Right cardiac atrium (tissue), 5 donors: ENCODE data around the gene AP1G1. TPM values are rescaled to one million over a fixed set of nuclear protein-coding genes. Genes with fewer than 3 reads are reported as not detected.

Experiments
- ATAC-seq, 2 donors: fragments of 200-7000 bp; cut with Tn5 transposase; one replicate each; pipeline versions ENCODE4 v1.8.0 to v1.9.1; 2020; ENCODE audit warnings: moderate library complexity in 2 of 2, mild to moderate bottlenecking in 1 of 2
- DNase-seq, 3 donors: peaks; one replicate each; pipeline ENCODE4 v3.0.0-alpha.2; 2020
- H3K27ac ChIP-seq: one replicate; pipeline ENCODE4 v1.5.1; 2013; ENCODE audit warnings: mild to moderate bottlenecking, low read length, control low read depth, moderate library complexity
- H3K27me3 ChIP-seq: one replicate; pipeline ENCODE4 v1.6.1; 2013; ENCODE audit not compliant: control insufficient read depth, insufficient read depth
- H3K4me1 ChIP-seq: one replicate; pipeline ENCODE4 v1.6.1; 2013; ENCODE audit warnings: low read length; ENCODE audit not compliant: control insufficient read depth, insufficient read depth
- H3K4me3 ChIP-seq: one replicate; pipeline ENCODE4 v1.5.1; 2013; ENCODE audit warnings: low read length, control low read depth
- H3K9me3 ChIP-seq: one replicate; pipeline ENCODE4 v1.6.1; 2013; ENCODE audit warnings: low read length; ENCODE audit not compliant: control insufficient read depth
- WGBS: extraction: QIAGEN DNeasy Blood & Tissue Kit; methylation state at CpG from one replicate; pipeline ENCODE4 v1.1.7; 2013; 5-methylcytosine and 5-hydroxymethylcytosine counted together
- intact Hi-C, 4 donors: fragments of 100-400 bp; cut with DNase I; formaldehyde crosslinking; loops; one replicate each; pipeline versions ENCODE4 v1.11.0 to v1.14.0; 2022 to 2023
- polyA plus RNA-seq: library from polyadenylated mRNA; stranded (reverse); fragments of 200-250 nt; gene quantifications from one replicate; pipeline ENCODE4 v1.2.3, GENCODE V29; 2013
- total RNA-seq, 4 donors: library from RNA; stranded (reverse); fragmentation: NEBNext Ultra II Directional; extraction: Animal tissue kit (Norgen Biotek cat#: 25700); gene quantifications; one replicate each; pipeline ENCODE4 v1.2.1, GENCODE V29; 2021
- donor health status: healthy with polysubstance abuse.
- donor health status: DM: no; HTN: yes; CAD: no.
- donor health status: DM: no; HTN: no; CAD: no.
- donor health status: DM: no; HTN: yes; CAD: no; lungs with severe emphysema.
- donor health status: DM: yes; HTN: yes; CAD: no.

AP1G1 gene
- total and polyA plus RNA-seq, 5 donors: 11.2 to 47.8 (median 37.7) TPM

DNA sequence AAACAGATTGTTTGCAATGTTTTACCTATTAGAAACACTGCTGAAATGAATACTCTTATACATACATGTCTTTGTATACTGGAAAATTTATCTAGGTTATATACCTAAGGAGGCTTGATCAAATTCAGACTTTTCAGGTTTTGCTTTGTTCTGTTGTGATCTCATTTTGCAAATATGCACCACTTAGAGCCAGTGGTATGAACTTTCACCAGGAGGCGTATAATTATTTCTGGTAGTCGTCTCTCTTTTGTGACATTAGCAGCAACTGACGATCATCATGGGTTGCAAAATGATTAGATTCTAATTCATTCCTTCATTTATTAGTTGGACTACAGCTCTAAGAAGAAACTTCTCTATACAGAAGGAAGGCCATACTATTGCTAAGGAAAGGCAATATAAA lies 26.9 kb downstream of the AP1G1 start:
- intact Hi-C loops: no loop called here
- peaks cover 4% of the 10 kb centered on the region for H3K4me1 ChIP-seq
- DNase-seq (no peak), ATAC-seq (no peak)
- whole genome bisulfite sequencing: 31% methylated on average over 3 of the region's 3 CpGs
- H3K4me3 ChIP-seq: no peak overlapping the region
- no peaks in the 10 kb centered on the region for H3K9me3 ChIP-seq
- no peak overlapping the region for H3K27ac ChIP-seq
- no peaks in the 10 kb centered on the region for H3K27me3 ChIP-seq

DNA sequence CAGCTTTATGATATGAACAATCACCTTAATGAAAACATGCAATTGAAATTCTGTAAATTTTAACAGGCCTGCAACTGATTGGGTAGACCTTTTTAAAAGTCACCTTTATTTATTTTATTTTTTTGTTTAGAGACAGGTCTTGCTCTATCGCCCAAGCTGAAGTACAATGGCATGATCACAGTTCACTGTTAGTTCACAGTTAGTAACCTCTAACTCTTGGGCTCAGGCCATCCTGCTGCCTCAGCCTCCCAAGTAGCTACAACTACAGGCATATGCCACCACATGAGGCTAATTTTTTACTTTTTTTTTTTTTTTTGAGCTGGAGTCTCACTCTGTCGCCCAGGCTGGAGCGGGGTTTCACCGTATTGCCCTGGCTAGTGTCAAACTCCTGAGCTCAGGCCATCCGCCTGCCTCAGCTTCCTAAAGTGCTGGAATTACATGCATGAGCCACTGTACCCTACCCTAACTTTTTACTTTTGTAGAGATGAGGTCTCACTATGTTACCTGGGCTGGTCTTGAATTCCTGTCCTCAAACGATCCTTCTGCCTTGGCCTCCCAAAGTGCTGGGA lies 28.0 kb downstream of the AP1G1 start:
- no peak for ATAC-seq
- 96% methylated on average over 6 of the region's 6 CpGs for WGBS
- peaks cover 4% of the 10 kb centered on the region for H3K4me1 ChIP-seq

DNA sequence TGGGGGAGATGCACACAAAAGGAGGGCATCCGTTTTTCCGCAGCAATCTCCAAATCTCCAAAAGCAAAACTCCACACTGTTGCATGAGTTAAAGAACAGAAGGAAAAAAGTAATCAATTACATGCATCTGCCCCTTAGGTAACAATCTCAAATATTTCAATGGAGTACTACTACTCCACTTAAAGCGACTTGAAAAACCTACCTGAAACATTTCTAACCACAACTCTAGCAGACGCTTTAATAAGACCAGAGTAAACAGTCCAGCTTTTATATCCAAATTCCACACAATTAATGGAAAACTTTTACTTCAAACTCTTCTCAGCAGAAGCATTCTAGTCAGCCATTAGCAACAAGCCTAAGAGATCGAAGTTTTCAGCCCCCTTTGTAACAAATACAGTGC lies 29.9 kb downstream of the AP1G1 start:
- intact Hi-C loops: no loop called here
- WGBS: 85% methylated on average over 5 of the region's 5 CpGs
- no peaks in the 10 kb centered on the region for H3K27me3 ChIP-seq
- ATAC-seq: no peak
- H3K9me3 ChIP-seq: no peaks in the 10 kb centered on the region
- no peak for DNase-seq
- H3K4me3 ChIP-seq: no peak overlapping the region
- no peak overlapping the region for H3K27ac ChIP-seq
- H3K4me1 ChIP-seq: peaks cover 4% of the 10 kb centered on the region

More for the DNA sequence above, 28.0 kb downstream of the AP1G1 start:
- DNase-seq: no peak
- Histone ChIP-seq H3K27ac (no peak overlapping the region), H3K9me3 (no peaks in the 10 kb centered on the region), H3K27me3 (no peaks in the 10 kb centered on the region), H3K4me3 (no peak overlapping the region)
- intact Hi-C loops: no loop called here

DNA sequence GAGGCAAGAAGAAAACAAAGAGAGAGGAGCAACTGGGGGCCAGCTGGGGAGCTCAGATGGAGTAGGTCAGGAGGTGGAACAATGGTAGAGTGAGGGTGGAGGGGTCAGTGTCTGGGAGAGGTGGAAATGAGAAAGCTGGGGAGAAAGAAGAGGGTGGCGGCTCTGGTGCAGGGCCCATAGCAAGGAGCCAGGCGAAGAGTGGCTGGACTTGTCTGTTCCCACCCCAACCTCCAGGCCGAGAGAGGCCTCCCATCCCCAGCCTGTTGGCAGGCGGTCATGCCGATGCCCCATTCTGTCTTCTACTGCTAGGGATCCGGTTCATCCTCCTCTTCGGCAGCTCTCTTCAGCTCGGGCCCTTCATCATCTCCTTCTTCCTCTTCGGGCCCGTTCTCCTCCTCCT lies 31.3 kb downstream of the AP1G1 start:
- H3K27me3 ChIP-seq: no peaks in the 10 kb centered on the region
- peaks cover 4% of the 10 kb centered on the region for H3K4me1 ChIP-seq
- intact Hi-C loops: no loop called here
- peak; percentile 21 to 47 for ATAC-seq
- WGBS: 96% methylated on average over 10 of the region's 10 CpGs
- no peak overlapping the region for H3K4me3 ChIP-seq
- H3K9me3 ChIP-seq: no peaks in the 10 kb centered on the region
- DNase-seq: no peak
- no peak overlapping the region for H3K27ac ChIP-seq

DNA sequence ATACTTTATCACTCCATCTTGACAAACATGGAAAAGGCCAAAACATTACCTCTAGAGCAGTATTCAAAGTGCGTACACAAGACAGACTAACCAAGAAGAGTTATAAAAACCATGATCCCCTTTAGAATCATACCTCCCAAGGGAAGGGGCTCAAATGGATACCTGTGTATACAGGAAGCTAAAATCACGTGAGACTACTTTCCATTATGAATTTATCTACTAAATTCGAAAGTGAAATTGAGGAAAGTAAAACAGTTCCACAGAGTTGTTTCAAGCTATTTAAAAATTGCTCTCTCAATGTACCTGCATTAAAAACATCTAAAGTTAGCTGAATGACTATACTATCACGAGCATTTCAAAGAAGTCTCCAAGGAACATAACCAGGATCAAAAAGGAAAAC lies 32.7 kb downstream of the AP1G1 start:
- whole genome bisulfite sequencing: 88% methylated on average over 4 of the region's 4 CpGs
- no peaks in the 10 kb centered on the region for H3K9me3 ChIP-seq
- ATAC-seq: no peak
- no peak overlapping the region for H3K4me3 ChIP-seq
- no peak overlapping the region for H3K27ac ChIP-seq
- H3K4me1 ChIP-seq: peaks cover 3% of the 10 kb centered on the region
- no peaks in the 10 kb centered on the region for H3K27me3 ChIP-seq
- intact Hi-C loops: no loop called here
- no peak for DNase-seq

DNA sequence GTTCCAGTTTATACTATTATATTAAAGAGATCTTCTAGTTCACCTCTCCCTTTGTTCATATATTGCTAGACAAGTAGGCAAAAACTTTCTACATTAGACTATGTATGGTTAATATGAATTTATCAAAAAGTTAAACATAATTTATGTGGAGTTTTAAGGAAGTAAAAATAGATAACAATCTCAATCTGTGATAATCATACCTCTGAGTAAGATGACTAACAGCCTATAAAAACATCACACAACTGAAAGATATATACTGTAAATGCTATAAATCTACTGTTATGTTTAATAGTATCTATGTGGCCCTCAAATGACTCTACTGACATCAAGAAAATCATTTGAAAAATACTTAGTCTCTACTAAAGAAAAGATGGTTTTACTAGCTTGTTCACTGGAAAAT lies 37.1 kb downstream of the AP1G1 start:
- DNase-seq (no peak), ATAC-seq (no peak)
- H3K4me1 ChIP-seq: no peaks in the 10 kb centered on the region
- no peaks in the 10 kb centered on the region for H3K9me3 ChIP-seq
- intact Hi-C loops: no loop called here
- H3K27me3 ChIP-seq: no peaks in the 10 kb centered on the region
- H3K4me3 ChIP-seq: no peak overlapping the region
- no peak overlapping the region for H3K27ac ChIP-seq

DNA sequence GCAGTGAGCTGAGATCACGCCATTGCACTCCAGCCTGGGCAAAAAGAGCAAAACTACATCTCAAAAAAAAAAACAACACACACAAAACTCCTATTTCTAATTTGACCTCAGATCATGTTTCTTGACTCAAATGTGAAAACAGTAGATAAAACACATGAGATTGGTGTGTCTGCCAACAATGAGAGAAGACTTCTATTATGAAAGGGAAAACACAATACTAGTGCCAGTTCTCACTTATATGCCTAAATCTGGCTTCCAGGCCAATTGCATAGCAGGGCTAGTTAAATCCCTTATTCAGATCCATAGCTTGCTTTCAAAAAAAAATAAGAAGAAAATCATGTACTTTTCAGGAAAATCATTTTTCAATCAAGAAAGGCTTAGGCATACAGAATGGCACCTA lies 39.4 kb downstream of the AP1G1 start:
- no peak overlapping the region for H3K4me3 ChIP-seq
- 92% methylated on average over 1 of the region's 1 CpG for WGBS
- no peaks in the 10 kb centered on the region for H3K27me3 ChIP-seq
- H3K4me1 ChIP-seq: no peaks in the 10 kb centered on the region
- ATAC-seq (no peak), DNase-seq (no peak)
- no peak overlapping the region for H3K27ac ChIP-seq
- no peaks in the 10 kb centered on the region for H3K9me3 ChIP-seq
- intact Hi-C loops: no loop called here

DNA sequence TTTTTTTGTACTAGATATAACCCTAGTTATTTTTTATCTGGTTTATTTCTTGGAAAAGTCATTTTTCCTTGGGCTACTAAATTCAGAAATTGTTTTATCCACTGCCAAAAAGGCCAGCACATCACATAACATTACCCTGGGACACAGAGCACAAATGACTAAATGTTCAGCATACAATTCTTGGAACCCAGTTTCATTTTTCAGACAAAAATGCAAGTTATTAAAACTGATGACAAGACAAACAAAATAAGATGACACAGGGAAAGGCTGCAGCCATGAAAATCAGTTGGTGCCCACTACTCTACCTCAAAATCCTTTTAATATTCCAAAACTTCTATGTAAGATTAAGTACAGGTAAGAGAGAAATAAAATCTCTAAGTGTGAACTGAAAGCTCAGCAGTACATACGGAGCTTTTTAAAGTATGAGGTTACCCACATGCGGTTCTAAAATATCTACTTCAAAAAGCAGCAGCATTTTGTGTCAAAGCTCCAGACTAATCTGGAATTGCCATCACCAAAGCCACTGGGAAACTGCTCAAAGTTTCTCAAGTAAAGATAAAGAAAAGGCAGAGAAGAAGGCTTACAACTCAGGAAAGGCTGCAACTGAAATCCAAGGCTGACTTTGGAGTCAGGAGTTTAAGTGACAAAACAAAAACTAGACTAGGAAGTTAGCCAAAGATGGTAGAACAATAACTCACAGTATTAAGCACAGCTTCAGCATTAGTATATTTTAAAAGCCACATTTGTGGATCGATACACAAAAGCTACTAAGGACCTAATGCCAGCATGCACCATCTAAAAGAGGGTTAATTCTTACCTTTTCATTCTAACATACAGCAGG lies 41.4 kb downstream of the AP1G1 start:
- intact Hi-C loops: no loop called here
- 76% methylated on average over 3 of the region's 3 CpGs for WGBS
- ATAC-seq (no peak), DNase-seq (no peak)
- no peak overlapping the region for H3K27ac ChIP-seq
- H3K4me1 ChIP-seq: no peaks in the 10 kb centered on the region
- no peaks in the 10 kb centered on the region for H3K27me3 ChIP-seq
- H3K4me3 ChIP-seq: no peak overlapping the region
- H3K9me3 ChIP-seq: no peaks in the 10 kb centered on the region

DNA sequence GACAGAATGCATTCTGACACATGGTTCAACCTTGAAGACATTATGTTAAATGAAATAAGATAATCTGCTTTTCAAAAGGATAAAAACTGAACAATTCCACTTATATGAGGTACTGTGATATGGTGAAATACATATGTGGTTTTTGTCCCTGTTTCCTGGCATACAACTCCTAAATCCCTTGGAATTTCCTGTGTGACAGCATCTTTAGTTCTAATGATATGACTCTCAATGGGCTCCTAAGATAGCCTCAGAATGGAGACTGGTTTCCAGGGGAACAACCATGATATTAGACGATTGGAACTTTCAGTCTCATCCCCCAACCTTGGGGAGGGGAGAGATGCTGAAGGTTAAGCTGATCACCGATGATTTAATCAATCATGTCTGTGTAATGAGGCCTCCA lies 46.4 kb downstream of the AP1G1 start:
- H3K9me3 ChIP-seq: no peaks in the 10 kb centered on the region
- no peak for ATAC-seq
- DNase-seq: no peak
- no peaks in the 10 kb centered on the region for H3K4me1 ChIP-seq
- no peak overlapping the region for H3K27ac ChIP-seq
- WGBS: 64% methylated on average over 2 of the region's 2 CpGs
- intact Hi-C loops: no loop called here
- no peak overlapping the region for H3K4me3 ChIP-seq
- no peaks in the 10 kb centered on the region for H3K27me3 ChIP-seq

DNA sequence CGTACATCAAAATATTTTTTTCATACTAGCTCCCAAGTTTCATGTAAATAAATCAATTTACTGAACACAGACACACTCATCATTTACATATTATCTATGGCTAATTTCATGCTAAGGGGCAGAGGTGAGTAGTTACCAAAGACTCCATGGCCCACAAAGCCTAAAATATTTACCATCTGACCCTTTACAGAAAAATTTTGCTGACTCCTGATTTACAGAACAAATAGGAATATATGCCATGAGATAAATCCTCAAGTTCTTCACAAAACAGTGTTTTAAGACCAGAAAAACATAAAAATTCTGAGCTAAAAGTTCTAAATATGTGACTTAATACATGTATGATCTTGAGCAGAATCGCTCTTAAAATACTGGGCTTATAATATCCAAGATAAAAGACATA lies 47.5 kb downstream of the AP1G1 start:
- no peaks in the 10 kb centered on the region for H3K9me3 ChIP-seq
- 98% methylated on average over 2 of the region's 2 CpGs for WGBS
- H3K4me3 ChIP-seq: no peak overlapping the region
- intact Hi-C loops: no loop called here
- no peaks in the 10 kb centered on the region for H3K4me1 ChIP-seq
- ATAC-seq: no peak
- DNase-seq: no peak
- H3K27me3 ChIP-seq: no peaks in the 10 kb centered on the region
- H3K27ac ChIP-seq: no peak overlapping the region

DNA sequence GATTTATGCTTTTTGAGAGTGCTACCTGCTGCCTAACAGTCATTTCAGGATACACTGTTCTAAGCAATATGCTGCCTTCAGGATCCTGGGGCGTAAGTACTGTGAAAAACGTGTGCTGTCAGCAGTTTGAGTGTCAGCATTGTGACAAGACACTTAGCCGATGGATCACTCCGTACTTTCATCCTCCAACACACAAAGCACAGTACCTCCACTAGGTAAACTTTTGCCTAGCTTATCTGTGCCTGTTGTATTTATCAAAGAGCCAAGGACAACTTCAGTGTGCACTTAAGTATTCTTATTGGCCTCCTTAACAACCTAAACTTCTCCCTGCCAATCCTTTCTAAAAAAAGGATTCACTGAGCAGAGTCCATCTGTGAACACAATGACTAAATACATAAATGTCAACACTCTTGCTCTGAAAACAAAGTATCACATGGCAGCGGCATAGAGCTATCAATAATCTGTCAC lies 50.3 kb downstream of the AP1G1 start:
- no peaks in the 10 kb centered on the region for H3K27me3 ChIP-seq
- no peaks in the 10 kb centered on the region for H3K9me3 ChIP-seq
- DNase-seq (no peak), ATAC-seq (peak; percentile 77 to 88)
- intact Hi-C loops: no loop called here
- H3K4me3 ChIP-seq: no peak overlapping the region
- WGBS: 66% methylated on average over 5 of the region's 5 CpGs
- no peaks in the 10 kb centered on the region for H3K4me1 ChIP-seq
- no peak overlapping the region for H3K27ac ChIP-seq
